ENCODE measurements around the gene HDGF.

The HDGF gene

DNA sequence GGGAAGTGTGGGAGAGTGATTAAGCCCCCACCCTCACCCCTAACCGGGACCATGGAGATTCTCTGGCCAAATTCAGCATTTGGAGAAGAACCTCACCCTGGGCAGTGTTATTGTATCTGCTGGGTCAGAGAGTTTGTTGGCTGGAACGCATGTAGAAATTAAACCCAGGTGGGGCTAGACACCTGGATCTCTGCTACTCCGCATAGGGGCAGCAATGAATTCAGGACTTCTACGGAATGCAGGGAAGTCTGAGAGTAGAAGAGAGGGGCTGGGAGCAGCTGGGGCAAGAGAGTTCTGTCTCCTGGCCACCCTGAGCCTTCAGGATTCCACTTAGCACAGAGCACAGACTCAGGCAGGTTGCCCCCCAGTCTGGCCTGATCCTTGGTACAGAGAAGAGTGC is 42.4 kb downstream of the HDGF start:
- Histone ChIP-seq H3K9ac (ENCODE audit: low read length) (no peak overlapping the region), H3K4me1 (ENCODE audit: control insufficient read depth, low read depth, low read length) (peaks cover 54% of the 10 kb centered on the region), H3K4me3 (ENCODE audit: low read length) (peak overlapping the region; percentile 71), H3K36me3 (ENCODE audit: control insufficient read depth, low read depth, low read length) (no peaks in the 10 kb centered on the region), H3K27ac (ENCODE audit: low read length) (no peak overlapping the region), H3K9me3 (ENCODE audit: control insufficient read depth, low read depth, low read length) (no peaks in the 10 kb centered on the region), H3K27me3 (ENCODE audit: control insufficient read depth, insufficient read depth, low read length) (peaks cover 13% of the 10 kb centered on the region)

DNA sequence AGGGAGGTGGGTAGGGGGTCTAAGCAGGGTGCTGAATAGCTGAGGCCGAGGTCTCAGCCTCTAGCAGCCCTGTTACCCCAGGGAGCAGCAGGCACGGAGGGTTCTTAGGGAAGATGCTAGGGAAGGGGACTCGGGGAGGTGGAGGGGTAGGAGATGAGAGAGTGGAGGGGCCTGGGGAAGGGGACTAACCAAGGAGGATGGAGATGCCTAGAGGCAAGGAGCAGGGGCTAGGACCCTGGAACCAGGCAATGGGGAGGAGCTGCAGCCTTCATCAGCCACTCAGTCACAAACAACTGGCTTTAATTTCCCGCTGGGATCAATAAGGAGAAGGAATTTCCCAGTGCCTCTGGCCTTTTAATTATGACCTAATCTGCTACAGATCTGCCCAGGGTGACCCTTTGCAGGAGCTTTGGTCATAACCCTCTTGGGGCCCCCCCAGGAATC is 43.2 kb downstream of the HDGF start:
- Histone ChIP-seq H3K9ac (ENCODE audit: low read length) (peak overlapping the region; percentile 75), H3K27me3 (ENCODE audit: control insufficient read depth, insufficient read depth, low read length) (peaks cover 21% of the 10 kb centered on the region), H3K27ac (ENCODE audit: low read length) (peak overlapping the region; percentile 88), H3K4me3 (ENCODE audit: low read length) (peak overlapping the region; percentile 71), H3K4me1 (ENCODE audit: control insufficient read depth, low read depth, low read length) (peaks cover 62% of the 10 kb centered on the region), H3K9me3 (ENCODE audit: control insufficient read depth, low read depth, low read length) (no peaks in the 10 kb centered on the region), H3K36me3 (ENCODE audit: control insufficient read depth, low read depth, low read length) (no peaks in the 10 kb centered on the region)

DNA sequence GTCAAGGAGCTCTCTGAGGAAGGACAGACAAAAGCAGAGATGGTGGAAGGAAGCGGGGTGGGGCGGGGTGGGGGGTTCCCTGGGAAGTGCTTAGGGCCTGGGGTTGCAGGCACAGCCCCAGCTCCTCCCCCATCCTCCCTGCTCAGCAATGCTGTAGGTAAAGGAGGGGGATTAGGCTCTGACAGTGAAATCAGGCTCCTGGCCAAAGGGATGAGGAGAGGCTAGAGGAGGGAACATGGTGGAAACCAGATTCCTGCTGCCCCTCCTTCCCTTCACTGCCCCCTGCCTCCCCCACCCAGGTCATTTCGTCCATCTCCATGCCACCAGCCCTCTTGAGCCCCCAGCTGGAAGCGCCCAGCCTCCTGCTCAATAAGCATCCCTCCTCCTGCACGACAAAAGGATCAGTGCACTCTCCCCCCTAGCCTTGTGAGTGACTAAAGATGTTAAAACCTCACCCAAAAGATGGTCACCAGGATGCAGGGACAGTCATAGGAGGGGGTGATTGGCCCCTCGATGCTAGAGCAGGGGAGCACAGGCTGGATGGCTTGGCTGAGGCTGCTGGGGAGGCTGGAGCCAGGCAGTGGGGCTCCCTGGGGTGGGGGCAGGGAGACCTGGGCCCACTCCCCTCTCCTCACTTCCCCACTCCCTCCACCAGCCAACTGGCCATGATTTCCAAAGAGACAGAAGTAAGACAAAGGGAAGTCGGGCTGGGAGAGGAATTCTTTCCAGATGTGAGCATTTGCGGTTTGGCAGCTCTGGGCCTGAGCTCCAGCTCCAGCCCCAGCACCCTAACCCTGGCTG is 43.9 kb downstream of the HDGF start:
- peak overlapping the region; percentile 75 for H3K9ac ChIP-seq (ENCODE audit: low read length)
- peaks cover 66% of the 10 kb centered on the region for H3K4me1 ChIP-seq (ENCODE audit: control insufficient read depth, low read depth, low read length)
- peak overlapping the region; percentile 71 for H3K4me3 ChIP-seq (ENCODE audit: low read length)
- H3K9me3 ChIP-seq (ENCODE audit: control insufficient read depth, low read depth, low read length), result no peaks in the 10 kb centered on the region
- H3K36me3 ChIP-seq (ENCODE audit: control insufficient read depth, low read depth, low read length), result no peaks in the 10 kb centered on the region
- peak overlapping the region; percentile 88 for H3K27ac ChIP-seq (ENCODE audit: low read length)
- H3K27me3 ChIP-seq (ENCODE audit: control insufficient read depth, insufficient read depth, low read length), result peaks cover 27% of the 10 kb centered on the region

DNA sequence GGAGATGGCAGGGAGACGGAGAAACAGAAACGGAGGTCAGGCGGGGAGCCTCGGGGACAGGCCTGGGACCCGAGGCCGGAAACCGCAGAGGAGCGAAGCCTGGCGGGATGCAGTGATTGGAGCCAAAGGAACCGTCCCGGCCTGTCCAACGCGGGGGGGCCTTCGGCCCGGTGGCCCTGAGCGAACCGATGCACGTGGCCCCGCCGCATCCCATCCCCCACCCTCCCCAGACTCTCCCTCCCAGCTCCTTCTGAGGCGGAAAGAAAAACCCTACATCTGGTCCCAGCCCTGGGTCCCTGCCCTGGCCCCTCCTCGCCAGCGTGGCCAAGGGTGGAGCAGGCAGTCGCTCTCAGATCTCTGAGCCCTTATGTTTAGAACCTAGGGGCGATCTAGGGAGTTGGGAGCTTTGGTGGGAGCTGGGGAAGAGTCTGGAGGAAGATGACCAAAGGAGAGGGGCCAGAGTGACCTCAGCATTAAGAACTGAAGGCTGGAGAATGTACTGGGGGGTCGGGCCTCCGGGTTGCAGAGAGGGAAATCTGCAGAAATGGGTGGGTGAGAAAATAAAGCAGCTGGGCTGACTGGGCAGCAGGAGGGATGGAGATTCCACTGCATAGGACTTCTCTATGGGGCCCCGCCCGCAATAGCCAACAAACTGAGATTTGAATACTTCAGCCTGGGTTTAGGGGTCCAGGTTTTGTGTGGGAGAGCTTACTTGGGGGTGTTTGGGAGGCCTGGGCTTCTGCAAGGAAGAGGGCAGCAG is 44.6 kb downstream of the HDGF start:
- H3K4me1 ChIP-seq (ENCODE audit: control insufficient read depth, low read depth, low read length), result peaks cover 66% of the 10 kb centered on the region
- peaks cover 27% of the 10 kb centered on the region for H3K27me3 ChIP-seq (ENCODE audit: control insufficient read depth, insufficient read depth, low read length)
- no peaks in the 10 kb centered on the region for H3K36me3 ChIP-seq (ENCODE audit: control insufficient read depth, low read depth, low read length)
- peak overlapping the region; percentile 71 for H3K4me3 ChIP-seq (ENCODE audit: low read length)
- peak overlapping the region; percentile 78 for H3K27ac ChIP-seq (ENCODE audit: low read length)
- no peaks in the 10 kb centered on the region for H3K9me3 ChIP-seq (ENCODE audit: control insufficient read depth, low read depth, low read length)
- H3K9ac ChIP-seq (ENCODE audit: low read length), result peak overlapping the region; percentile 75

GRCh38 chr1:156705918-156706656 is 45.4 kb downstream of the HDGF start:
- Histone ChIP-seq H3K4me1 (ENCODE audit: control insufficient read depth, low read depth, low read length) (peaks cover 59% of the 10 kb centered on the region), H3K4me3 (ENCODE audit: low read length) (peak overlapping the region; percentile 71), H3K9ac (ENCODE audit: low read length) (peak overlapping the region; percentile 75), H3K36me3 (ENCODE audit: control insufficient read depth, low read depth, low read length) (no peaks in the 10 kb centered on the region), H3K27me3 (ENCODE audit: control insufficient read depth, insufficient read depth, low read length) (peaks cover 27% of the 10 kb centered on the region), H3K27ac (ENCODE audit: low read length) (no peak overlapping the region), H3K9me3 (ENCODE audit: control insufficient read depth, low read depth, low read length) (no peaks in the 10 kb centered on the region)

- Histone ChIP-seq H3K9ac (ENCODE audit: low read length) (peak within 1 kb of the TSS; percentile 75), H3K4me1 (ENCODE audit: control insufficient read depth, low read depth, low read length) (peaks cover 53% of the 10 kb centered on the region), H3K4me3 (ENCODE audit: low read length) (peak within 1 kb of the TSS; percentile 71), H3K9me3 (ENCODE audit: control insufficient read depth, low read depth, low read length) (no peaks in the 10 kb centered on the region), H3K27me3 (ENCODE audit: control insufficient read depth, insufficient read depth, low read length) (peaks cover 27% of the 10 kb centered on the region), H3K27ac (ENCODE audit: low read length) (no peak within 1 kb of the TSS), H3K36me3 (ENCODE audit: control insufficient read depth, low read depth, low read length) (peaks cover 6% of the 10 kb centered on the region)
Measured at GRCh38 chr1:156705321-156705917, 46.1 kb downstream of the HDGF start, which contains the start of gene CRABP2. Gene CRABP2 (minus strand): TSS chr1:156705583. CDS start chr1:156705446, 137 bp downstream.

DNA sequence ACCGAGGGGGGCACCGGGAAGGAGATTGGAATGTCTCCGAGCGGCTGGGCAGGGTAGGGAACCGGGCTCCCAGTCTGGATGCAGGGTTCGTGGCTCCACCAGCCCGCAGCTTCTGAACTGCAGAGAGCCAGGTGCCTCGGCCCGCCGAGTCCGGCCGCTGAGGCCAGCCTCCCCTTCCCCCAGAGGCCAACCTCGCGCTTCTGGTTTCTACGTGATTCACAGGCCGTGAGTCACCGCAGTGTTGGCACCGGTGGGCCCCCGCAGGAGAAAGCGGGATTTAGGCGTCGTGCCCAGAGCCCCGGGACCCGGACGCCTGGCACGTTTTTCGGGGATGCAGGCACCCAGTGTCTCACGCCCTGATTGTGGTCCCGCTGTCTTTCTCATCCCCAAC is 46.5 kb downstream of the HDGF start:
- peaks cover 27% of the 10 kb centered on the region for H3K27me3 ChIP-seq (ENCODE audit: control insufficient read depth, insufficient read depth, low read length)
- H3K9ac ChIP-seq (ENCODE audit: low read length), result peak overlapping the region; percentile 60
- H3K4me1 ChIP-seq (ENCODE audit: control insufficient read depth, low read depth, low read length), result peaks cover 49% of the 10 kb centered on the region
- peaks cover 11% of the 10 kb centered on the region for H3K36me3 ChIP-seq (ENCODE audit: control insufficient read depth, low read depth, low read length)
- H3K27ac ChIP-seq (ENCODE audit: low read length), result no peak overlapping the region
- peak overlapping the region; percentile 71 for H3K4me3 ChIP-seq (ENCODE audit: low read length)
- no peaks in the 10 kb centered on the region for H3K9me3 ChIP-seq (ENCODE audit: control insufficient read depth, low read depth, low read length)

- peaks cover 12% of the 10 kb centered on the region for H3K36me3 ChIP-seq (ENCODE audit: control insufficient read depth, low read depth, low read length)
- peaks cover 42% of the 10 kb centered on the region for H3K4me1 ChIP-seq (ENCODE audit: control insufficient read depth, low read depth, low read length)
- H3K9me3 ChIP-seq (ENCODE audit: control insufficient read depth, low read depth, low read length), result no peaks in the 10 kb centered on the region
- peak overlapping the region; percentile 60 for H3K9ac ChIP-seq (ENCODE audit: low read length)
- peak overlapping the region; percentile 71 for H3K4me3 ChIP-seq (ENCODE audit: low read length)
- H3K27ac ChIP-seq (ENCODE audit: low read length), result no peak overlapping the region
- peaks cover 27% of the 10 kb centered on the region for H3K27me3 ChIP-seq (ENCODE audit: control insufficient read depth, insufficient read depth, low read length)
Measured at GRCh38 chr1:156704166-156704711, 47.2 kb downstream of the HDGF start.

GRCh38 chr1:156703741-156704140 is 47.7 kb downstream of the HDGF start:
- no peaks in the 10 kb centered on the region for H3K9me3 ChIP-seq (ENCODE audit: control insufficient read depth, low read depth, low read length)
- no peak overlapping the region for H3K27ac ChIP-seq (ENCODE audit: low read length)
- H3K4me3 ChIP-seq (ENCODE audit: low read length), result peak overlapping the region; percentile 71
- H3K27me3 ChIP-seq (ENCODE audit: control insufficient read depth, insufficient read depth, low read length), result peaks cover 27% of the 10 kb centered on the region
- H3K9ac ChIP-seq (ENCODE audit: low read length), result peak overlapping the region; percentile 60
- H3K4me1 ChIP-seq (ENCODE audit: control insufficient read depth, low read depth, low read length), result peaks cover 37% of the 10 kb centered on the region
- peaks cover 17% of the 10 kb centered on the region for H3K36me3 ChIP-seq (ENCODE audit: control insufficient read depth, low read depth, low read length)

DNA sequence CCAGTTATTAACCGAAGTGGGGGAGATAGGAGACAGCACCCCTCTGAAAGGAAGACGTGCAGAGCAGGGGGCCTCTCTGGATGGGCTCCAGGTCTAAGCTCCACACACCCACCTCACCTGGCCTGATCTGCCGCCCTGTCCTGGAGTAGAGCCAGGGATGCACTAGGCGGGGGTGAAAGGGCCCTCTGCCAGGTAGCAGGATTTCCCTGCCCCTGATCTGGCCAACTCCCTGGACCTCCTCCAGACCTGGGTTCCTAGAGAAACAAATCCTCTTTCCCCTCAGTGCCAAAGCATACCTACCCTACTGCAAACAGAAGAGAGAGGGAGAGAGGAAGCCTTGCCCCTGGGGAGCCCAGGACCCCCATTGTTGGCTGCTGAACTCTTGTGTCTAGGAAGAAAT is 48.1 kb downstream of the HDGF start:
- Histone ChIP-seq H3K27me3 (ENCODE audit: control insufficient read depth, insufficient read depth, low read length) (peaks cover 27% of the 10 kb centered on the region), H3K4me3 (ENCODE audit: low read length) (peak overlapping the region; percentile 71), H3K9me3 (ENCODE audit: control insufficient read depth, low read depth, low read length) (no peaks in the 10 kb centered on the region), H3K27ac (ENCODE audit: low read length) (no peak overlapping the region), H3K4me1 (ENCODE audit: control insufficient read depth, low read depth, low read length) (peaks cover 33% of the 10 kb centered on the region), H3K9ac (ENCODE audit: low read length) (no peak overlapping the region), H3K36me3 (ENCODE audit: control insufficient read depth, low read depth, low read length) (peaks cover 21% of the 10 kb centered on the region)
